Measurements from ENCODE around the gene MSRB3.

Gene MSRB3

GRCh38 chr12:65430571-65431306 lies 152.3 kb downstream of the MSRB3 start:
- CTCF ChIA-PET: no interaction called here
- POLR2A ChIA-PET: no interaction called here

DNA sequence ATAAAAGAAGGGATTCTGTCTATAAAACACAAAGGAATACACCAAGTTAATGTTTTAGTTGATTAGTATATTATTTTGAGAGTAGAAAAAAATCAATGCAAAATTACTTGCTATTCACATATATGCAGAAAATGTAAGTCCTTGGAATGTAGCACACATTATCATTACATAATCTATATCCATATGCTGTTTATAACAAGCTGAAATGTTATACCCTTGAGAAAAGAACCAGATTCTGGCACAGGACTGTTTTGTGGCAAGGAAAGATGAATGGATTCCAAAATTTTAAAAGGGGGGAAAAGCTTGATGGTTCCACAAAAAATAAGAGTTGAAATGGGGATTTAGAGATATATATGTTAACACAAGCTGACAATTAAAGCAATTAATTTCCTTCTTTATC lies 153.6 kb downstream of the MSRB3 start:
- ChIA-PET POLR2A (no interaction called here), CTCF (interaction anchor here (0.9 to 1.2 kb wide), 2 partner anchors 11 to 17 kb away, joined by 3 to 4 read pairs; no protein-coding TSS in a partner anchor)
- no peak for DNase-seq (ENCODE audit: extremely low spot score)
- no peak for TF ChIP-seq CTCF (IDR thresholded peaks at IDR 0.05; ENCODE audit: control extremely low read depth, extremely low read depth, low read depth, missing control alignments)

More at GRCh38 chr12:65430571-65431306, 152.3 kb downstream of the MSRB3 start:
- DNase-seq (ENCODE audit: extremely low spot score): no peak
- no peak for TF ChIP-seq CTCF (IDR thresholded peaks at IDR 0.05; ENCODE audit: control extremely low read depth, extremely low read depth, low read depth, missing control alignments)

DNA sequence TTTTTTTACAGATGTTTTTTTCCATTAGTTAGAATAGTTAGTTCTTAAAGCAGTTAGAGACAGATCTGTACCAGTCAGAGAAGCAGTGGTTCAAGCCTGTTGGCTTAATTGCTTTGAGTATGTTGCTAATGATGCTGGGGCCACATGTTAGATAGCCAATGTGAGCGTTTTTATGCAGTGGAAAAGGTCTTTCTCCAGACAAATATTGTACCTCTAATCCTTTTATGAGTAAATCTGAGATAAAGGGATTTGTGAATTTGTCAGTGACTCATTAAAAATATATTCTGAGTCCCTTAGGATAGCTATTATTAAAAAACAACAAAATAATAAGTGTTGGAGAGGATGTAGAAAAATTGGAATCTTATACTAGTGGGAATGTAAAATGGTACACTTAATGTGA lies 154.2 kb downstream of the MSRB3 start:
- DNase-seq (ENCODE audit: extremely low spot score): no peak
- ChIA-PET POLR2A (no interaction called here), CTCF (interaction anchor here (1.2 kb wide), 1 partner anchor 17 kb away, joined by 3 read pairs; no protein-coding TSS in a partner anchor)
- TF ChIP-seq CTCF (IDR thresholded peaks at IDR 0.05; ENCODE audit: control extremely low read depth, extremely low read depth, low read depth, missing control alignments): no peak

GRCh38 chr12:65434737-65435136 lies 156.3 kb downstream of the MSRB3 start:
- ChIA-PET CTCF (no interaction called here), POLR2A (no interaction called here)
- DNase-seq (ENCODE audit: extremely low spot score): no peak
- no peak for TF ChIP-seq CTCF (IDR thresholded peaks at IDR 0.05; ENCODE audit: control extremely low read depth, extremely low read depth, low read depth, missing control alignments)

DNA sequence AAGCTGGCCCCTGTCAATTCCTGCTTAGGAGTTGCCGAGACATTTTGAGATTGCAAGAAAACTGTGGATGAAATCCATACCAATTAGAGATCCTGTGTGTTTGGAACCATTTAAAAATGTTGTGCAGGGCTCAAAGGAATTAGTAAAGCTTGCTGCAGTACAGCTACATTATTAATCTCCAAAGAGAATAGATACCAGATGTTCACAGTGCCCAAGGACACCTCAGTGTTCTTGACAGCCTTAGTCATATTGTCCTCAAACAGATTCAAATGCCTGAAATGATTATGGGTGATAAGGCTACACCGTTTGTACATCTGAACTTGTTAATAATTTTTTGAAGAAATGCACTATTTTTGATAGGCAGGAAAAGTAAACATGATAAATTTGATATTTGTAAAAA lies 164.6 kb downstream of the MSRB3 start:
- ChIA-PET CTCF (interaction anchor here (0.7 to 2.0 kb wide), 6 partner anchors 9 to 95 kb away, joined by 3 to 4 read pairs (median 3); no protein-coding TSS in a partner anchor), POLR2A (no interaction called here)
- TF ChIP-seq CTCF (IDR thresholded peaks at IDR 0.05; ENCODE audit: control extremely low read depth, extremely low read depth, low read depth, missing control alignments): no peak
- no peak for DNase-seq (ENCODE audit: extremely low spot score)

- ChIA-PET CTCF (interaction anchor here (1.5 kb wide), 1 partner anchor 28 kb away, joined by 3 read pairs; no protein-coding TSS in a partner anchor), POLR2A (no interaction called here)
Measured at GRCh38 chr12:65444996-65445395, 166.5 kb downstream of the MSRB3 start.

More at GRCh38 chr12:65444996-65445395, 166.5 kb downstream of the MSRB3 start:
- DNase-seq (ENCODE audit: extremely low spot score): no peak
- no peak for TF ChIP-seq CTCF (IDR thresholded peaks at IDR 0.05; ENCODE audit: control extremely low read depth, extremely low read depth, low read depth, missing control alignments)

Measured in GM10248 (cell line).